Thoracic aorta (tissue), 2 donors: Measurements from ENCODE around the gene KRTAP10-12. TPM values are rescaled to one million over a fixed set of nuclear protein-coding genes. Genes with fewer than 3 reads are reported as not detected.

ENCODE experiments used
- ATAC-seq: fragments of 150-250 bp; one replicate; pipeline ENCODE4 v1.8.0; 2017; ENCODE audit warnings: low read depth; ENCODE audit not compliant: insufficient number of reproducible peaks, low FRiP score
- DNase-seq: peaks from one replicate; pipeline ENCODE4 v3.0.0-alpha.2; 2020; ENCODE audit warnings: low spot score
- H3K27ac ChIP-seq, 2 donors: fragments of 200-600 bp; sonication (generic); 1 replicate in 1 of 2; 2 replicates in 1 of 2; pipeline ENCODE4 v1.5.1; 2016; ENCODE audit warnings: mild to moderate bottlenecking in 2 of 2, moderate library complexity in 2 of 2
- H3K27me3 ChIP-seq: fragments of 200-600 bp; sonication (generic); replicated peaks from 2 replicates; pipeline ENCODE4 v1.6.0; 2016; ENCODE audit warnings: mild to moderate bottlenecking; ENCODE audit not compliant: insufficient read depth
- H3K36me3 ChIP-seq: fragments of 200-600 bp; sonication (generic); one replicate; pipeline ENCODE4 v1.5.1; 2016
- H3K4me1 ChIP-seq, 2 donors: fragments of 200-600 bp; sonication (generic); 1 replicate in 1 of 2; 2 replicates in 1 of 2; pipeline versions ENCODE4 v1.5.1 to v1.6.0; 2016; ENCODE audit warnings: low read depth in 2 of 2, mild to moderate bottlenecking in 1 of 2; ENCODE audit not compliant: control insufficient read depth in 1 of 2
- H3K4me3 ChIP-seq: fragments of 200-600 bp; sonication (generic); 2 replicates; pipeline ENCODE4 v1.5.1; 2016; ENCODE audit warnings: mild to moderate bottlenecking
- H3K9me3 ChIP-seq: fragments of 200-600 bp; sonication (generic); 2 replicates; pipeline ENCODE4 v1.5.1; 2016
- CTCF ChIP-seq: fragments of 200-600 bp; sonication (generic); IDR thresholded peaks from one replicate; pipeline ENCODE4 v1.5.1; 2019; ENCODE audit warnings: antibody characterized with exemption
- total RNA-seq, 2 donors: library from RNA; depleted of rRNA; stranded (reverse); fragments of >200 nt; gene quantifications; one replicate each; pipeline versions ENCODE4 v1.1.0 to v1.2.3, GENCODE V29; 2016

Gene KRTAP10-12
- total RNA-seq, 2 donors from 2014 or later = not detected

GRCh38 chr21:44650973-44651675 is 45.8 kb upstream of the KRTAP10-12 start:
- H3K4me3 ChIP-seq = no peak overlapping the region
- H3K27me3 ChIP-seq = no peaks in the 10 kb centered on the region

GRCh38 chr21:44653123-44653522 is 43.8 kb upstream of the KRTAP10-12 start:
- Histone ChIP-seq H3K4me3 (no peak overlapping the region), H3K36me3 (no peaks in the 10 kb centered on the region), H3K27ac (no peak overlapping the region), H3K9me3 (peaks cover 3% of the 10 kb centered on the region), H3K27me3 (no peaks in the 10 kb centered on the region), H3K4me1 (no peaks in the 10 kb centered on the region)
- TF ChIP-seq CTCF = no peak
- no peak for DNase-seq
- ATAC-seq = no peak

More at GRCh38 chr21:44650973-44651675, 45.8 kb upstream of the KRTAP10-12 start:
- no peak for DNase-seq
- peaks cover 2% of the 10 kb centered on the region for H3K9me3 ChIP-seq
- no peaks in the 10 kb centered on the region for H3K4me1 ChIP-seq
- no peaks in the 10 kb centered on the region for H3K36me3 ChIP-seq
- no peak for ATAC-seq
- no peak for TF ChIP-seq CTCF
- H3K27ac ChIP-seq = no peak overlapping the region

- ATAC-seq (no peak), DNase-seq (no peak)
- Histone ChIP-seq H3K4me1 (no peaks in the 10 kb centered on the region), H3K4me3 (no peak overlapping the region), H3K9me3 (peaks cover 3% of the 10 kb centered on the region), H3K36me3 (no peaks in the 10 kb centered on the region), H3K27ac (no peak overlapping the region), H3K27me3 (no peaks in the 10 kb centered on the region)
- TF ChIP-seq CTCF = no peak
These were observed 43.1 kb upstream of the KRTAP10-12 start for GRCh38 chr21:44653656-44654575.

GRCh38 chr21:44654576-44655175 is 42.3 kb upstream of the KRTAP10-12 start, which contains the start of gene KRTAP12-4:
TSS of gene KRTAP12-4 (minus strand) at chr21:44654659. CDS start at chr21:44654614, 45 bp downstream.
- H3K9me3 ChIP-seq = peaks cover 3% of the 10 kb centered on the region
- no peak for TF ChIP-seq CTCF
- no peaks in the 10 kb centered on the region for H3K4me1 ChIP-seq
- H3K36me3 ChIP-seq = no peaks in the 10 kb centered on the region
- H3K27ac ChIP-seq = no peak within 1 kb of the TSS
- DNase-seq (no peak), ATAC-seq (no peak)
- no peaks in the 10 kb centered on the region for H3K27me3 ChIP-seq
- no peak within 1 kb of the TSS for H3K4me3 ChIP-seq

GRCh38 chr21:44656868-44657267 is 40.1 kb upstream of the KRTAP10-12 start:
- Histone ChIP-seq H3K4me1 (no peaks in the 10 kb centered on the region), H3K27ac (no peak overlapping the region), H3K27me3 (no peaks in the 10 kb centered on the region), H3K36me3 (no peaks in the 10 kb centered on the region), H3K4me3 (no peak overlapping the region), H3K9me3 (peaks cover 3% of the 10 kb centered on the region)
- TF ChIP-seq CTCF = no peak
- no peak for DNase-seq
- ATAC-seq = no peak
